ENCODE results near the gene MYO5C.
"Not testable (repeated sequence)": the region's sequence is repeated elsewhere in the genome, so short reads cannot be mapped to it uniquely, and the experiment has no call there.

The MYO5C gene

GRCh38 chr15:52200831-52201365, 94.7 kb downstream of the MYO5C start:
- DNase-seq, result no peak

DNA sequence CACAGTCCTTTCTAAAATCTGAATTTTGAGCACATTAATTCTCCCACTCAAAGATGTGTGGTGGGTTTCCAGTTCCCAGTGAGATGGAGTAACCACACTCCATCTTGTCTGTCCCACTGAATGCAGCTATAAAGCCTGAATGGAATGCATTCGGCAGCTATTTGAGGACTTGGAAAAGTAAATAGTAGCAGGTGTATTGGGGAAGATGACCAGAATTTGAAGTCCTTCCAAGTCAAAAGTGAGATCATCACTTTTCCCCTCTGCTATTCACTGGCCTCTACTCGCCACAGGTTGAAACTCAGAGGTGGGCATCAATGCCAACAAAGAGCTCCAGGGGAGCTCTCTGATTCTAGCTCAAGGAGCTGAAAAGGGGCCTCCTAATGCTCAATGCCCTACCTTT, 96.3 kb downstream of the MYO5C start:
- no peak for DNase-seq

DNA sequence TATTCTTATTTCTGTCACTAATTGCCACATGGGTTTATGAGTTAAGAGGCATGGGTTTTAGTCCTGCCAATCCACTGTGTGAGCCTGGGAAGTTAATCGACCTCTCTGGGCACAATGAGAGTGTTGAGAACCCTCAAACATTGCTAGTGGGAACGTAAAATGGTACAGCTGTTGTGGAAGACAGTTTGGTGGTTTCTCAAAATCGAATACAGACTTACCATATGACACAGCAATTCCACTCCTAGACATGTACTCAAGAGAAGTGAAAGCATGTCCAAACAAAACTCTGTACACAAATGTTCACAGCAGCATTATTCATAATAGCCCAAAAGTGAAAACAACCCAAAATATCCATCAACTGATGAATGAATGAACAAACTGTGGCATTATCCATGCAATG, 98.7 kb downstream of the MYO5C start:
- no peak for DNase-seq

DNA sequence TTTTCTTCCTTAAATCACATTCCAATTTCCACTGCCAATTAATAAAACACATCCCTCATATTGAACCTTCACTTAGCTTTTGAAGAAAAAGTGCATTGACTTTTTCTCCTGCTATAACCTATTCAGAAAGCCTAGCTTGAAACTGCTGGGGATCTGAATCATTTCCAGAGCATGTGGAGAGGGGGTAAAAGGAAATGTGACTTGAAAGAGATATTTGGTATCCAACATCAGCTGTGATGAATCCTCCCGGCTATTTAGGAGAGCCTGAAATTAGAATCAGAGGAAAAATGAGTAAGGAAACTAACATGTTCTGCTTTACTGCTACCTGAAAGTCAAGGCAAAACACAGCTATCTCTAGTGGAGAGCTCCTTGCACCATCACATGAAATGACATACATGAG, 101.8 kb downstream of the MYO5C start:
- DNase-seq, result no peak

- DNase-seq, result no peak
Observed at GRCh38 chr15:52193321-52193720, 102.3 kb downstream of the MYO5C start.

DNA sequence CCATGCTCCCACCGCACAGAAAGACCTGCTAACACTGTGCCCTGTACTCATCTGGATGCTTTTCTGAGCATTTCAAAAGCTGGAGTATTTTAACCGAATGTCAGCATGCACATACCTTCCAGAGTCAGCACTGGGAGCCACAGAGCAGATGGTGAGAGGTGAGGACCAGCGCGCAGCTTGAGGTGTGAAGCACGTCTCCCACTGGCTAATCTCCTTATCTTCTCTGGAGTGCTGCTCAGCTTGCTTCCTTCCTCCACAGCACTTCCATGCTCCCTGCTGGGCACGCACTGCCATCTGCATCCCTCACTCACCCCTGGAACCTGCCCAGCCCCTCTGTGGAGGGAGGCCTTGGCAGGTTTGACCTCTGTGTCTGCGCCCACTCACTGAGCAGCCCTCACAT, 104.4 kb downstream of the MYO5C start, which contains the start of gene GNB5:
Gene GNB5, minus strand, starts transcription at position 186 of the 400 bp plus-strand sequence. CDS start 6,716 bp downstream, outside the sequence.
- DNase-seq, result no peak

GRCh38 chr15:52186651-52187486, 108.7 kb downstream of the MYO5C start:
- DNase-seq, result no peak

DNA sequence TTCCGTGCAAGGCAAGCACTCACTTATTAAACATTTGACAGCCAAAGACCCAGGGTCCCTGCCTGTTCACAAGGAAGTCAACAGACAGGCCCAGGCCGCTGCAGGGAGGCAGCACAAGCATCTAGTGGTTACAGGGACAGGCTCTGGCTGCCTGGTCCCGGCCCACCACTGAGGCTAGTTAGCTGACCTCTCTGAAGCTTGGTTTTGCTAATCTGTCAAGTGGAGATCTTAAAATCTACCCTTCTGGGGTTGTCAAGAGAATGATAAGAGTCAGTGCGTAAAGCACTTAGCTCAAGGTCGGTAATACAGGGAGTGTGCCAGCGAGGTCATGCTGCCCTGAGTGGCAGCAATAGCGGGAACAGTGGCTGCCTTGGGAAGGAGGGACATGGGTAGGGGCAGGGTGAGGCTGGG, 110.4 kb downstream of the MYO5C start:
- no peak for DNase-seq

GRCh38 chr15:52184721-52185120, 110.9 kb downstream of the MYO5C start:
- DNase-seq, result no peak

- no peak for DNase-seq
Observed at GRCh38 chr15:52183562-52184173, 111.9 kb downstream of the MYO5C start.

DNA sequence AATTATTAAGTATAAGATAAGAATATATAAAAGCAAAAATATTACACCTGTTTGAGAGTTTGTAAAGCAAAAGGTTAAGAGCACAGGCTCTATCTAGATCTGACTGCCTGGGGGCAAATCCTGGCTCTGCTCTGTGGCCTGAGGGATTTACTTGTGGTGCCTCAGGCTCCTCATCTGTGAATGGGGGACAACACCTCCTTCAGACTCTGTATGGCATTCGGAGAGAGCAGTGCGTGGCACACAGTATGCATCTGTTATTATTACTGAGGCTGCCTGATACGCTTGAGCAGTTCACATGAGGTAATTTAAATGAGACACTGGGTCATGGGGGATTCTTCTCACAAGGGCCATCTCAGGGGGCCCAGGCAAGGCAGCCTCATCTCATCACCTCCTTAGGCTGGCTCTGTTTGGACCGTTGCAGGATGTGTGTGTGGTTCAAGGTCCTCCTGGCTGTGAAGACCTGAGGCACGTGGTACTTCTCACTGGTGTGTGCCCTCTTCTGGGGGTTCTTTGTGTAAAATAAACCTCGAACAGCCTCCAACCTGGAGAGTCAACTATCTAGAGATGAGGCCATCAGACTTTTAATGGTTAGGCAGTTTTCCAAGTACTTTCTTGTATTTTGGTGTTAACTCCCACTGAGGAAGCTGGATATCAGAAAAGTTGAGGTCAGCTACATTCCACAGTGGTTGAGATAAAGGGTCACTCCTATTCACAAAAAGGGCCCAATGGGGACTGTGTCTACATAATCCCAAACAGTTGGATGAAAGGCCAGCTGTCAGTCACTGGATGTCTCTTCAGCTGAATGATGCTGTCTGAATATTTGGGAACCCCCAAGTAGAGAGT, 113.4 kb downstream of the MYO5C start:
- no peak for DNase-seq

- no peak for DNase-seq
Observed at GRCh38 chr15:52180851-52181450, 114.7 kb downstream of the MYO5C start.

GRCh38 chr15:52180196-52180835, 115.3 kb downstream of the MYO5C start:
- DNase-seq, result no peak

- peak; percentile 60 for DNase-seq
Observed at GRCh38 chr15:52179278-52180195, 116.1 kb downstream of the MYO5C start.

DNA sequence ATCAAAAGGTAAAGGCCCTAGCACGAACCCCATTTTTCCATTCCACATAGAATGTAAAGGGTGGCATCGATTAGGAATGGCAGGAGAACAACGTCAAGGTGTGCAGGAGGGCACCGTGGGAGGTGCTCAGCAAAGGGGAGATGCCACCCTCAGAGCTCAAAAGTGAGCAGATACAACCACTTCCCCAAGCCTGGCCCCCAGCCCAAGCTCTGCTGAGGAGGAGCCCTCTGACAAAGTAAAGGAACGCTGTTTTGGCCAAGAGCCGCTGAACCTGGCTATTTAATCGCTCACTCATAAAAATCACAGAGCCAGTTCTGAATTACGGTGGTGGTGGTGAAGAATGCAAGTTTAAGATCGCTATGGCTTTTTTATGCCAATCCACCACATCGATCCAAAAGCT, 116.8 kb downstream of the MYO5C start:
- DNase-seq, result no peak

- no peak for DNase-seq
Observed at GRCh38 chr15:52172869-52173268, 122.7 kb downstream of the MYO5C start.

- no peak for DNase-seq
Observed at GRCh38 chr15:52171807-52172206, 123.8 kb downstream of the MYO5C start.

GRCh38 chr15:52171386-52171785, 124.2 kb downstream of the MYO5C start:
- no peak for DNase-seq

- DNase-seq, result not testable (repeated sequence)
Observed at GRCh38 chr15:52170199-52170598, 125.4 kb downstream of the MYO5C start.

GRCh38 chr15:52165494-52166131, 130.0 kb downstream of the MYO5C start:
- DNase-seq, result not testable (repeated sequence)

Measured in NCI-H510A treated with DMSO at 0.1 percent for 48 hours (cell line).